ENCODE measurements around the gene RABGAP1L. TPM values are rescaled to one million over a fixed set of nuclear protein-coding genes. Genes with fewer than 3 reads are reported as not detected.
A peak's percentile ranks its signal among the peaks of the same experiment; 100 is the strongest.

Gene RABGAP1L
- total RNA-seq, 2 experiments from 2014 or later, result 20.2 to 22.6 TPM

DNA sequence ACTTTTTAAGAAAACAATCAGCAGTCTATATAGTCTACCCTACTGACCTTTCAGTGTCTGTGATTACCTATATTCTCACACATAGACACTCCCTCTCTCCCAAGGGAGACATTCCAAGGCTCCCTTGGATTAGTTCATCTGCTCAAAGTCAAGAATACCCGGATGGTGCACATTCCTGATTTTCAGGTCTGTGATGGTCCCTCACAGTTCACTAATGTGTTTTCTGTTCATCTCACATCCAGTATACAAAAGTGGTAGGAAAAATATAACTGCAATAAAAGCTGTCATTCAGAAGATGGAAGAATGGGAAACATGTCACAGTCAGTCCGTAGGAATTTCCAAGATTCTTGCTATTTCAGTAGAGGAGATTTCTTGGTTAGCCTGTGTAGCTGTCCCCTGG lies 616.3 kb downstream of the RABGAP1L start:
- Mint-ChIP-seq H3K9me3 (no peaks in the 10 kb centered on the region), H3K27me3 (no peaks in the 10 kb centered on the region), H3K4me1 (peaks cover 10% of the 10 kb centered on the region), H3K36me3 (peaks cover 6% of the 10 kb centered on the region), H3K27ac (no peak overlapping the region), H3K4me3 (no peak overlapping the region)
- no peak for DNase-seq

DNA sequence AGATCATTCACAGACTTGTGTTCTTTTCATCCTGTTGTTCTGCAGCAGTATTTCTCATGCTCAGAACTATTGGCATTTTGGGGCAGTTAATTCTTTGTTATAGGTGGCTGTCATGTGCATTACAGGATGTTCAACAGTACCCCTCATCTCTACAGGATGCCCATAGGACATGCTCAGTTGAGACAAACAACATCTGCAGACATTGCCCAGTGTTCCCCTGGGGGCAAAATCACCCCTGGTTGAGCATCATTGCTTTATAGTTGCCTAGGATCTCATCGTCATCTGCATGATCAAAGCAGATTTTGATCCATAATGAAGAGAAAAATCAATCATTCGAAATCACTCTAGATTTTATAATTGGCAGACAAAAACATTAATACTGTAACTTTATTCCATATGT lies 617.9 kb downstream of the RABGAP1L start:
- Mint-ChIP-seq H3K36me3 (peaks cover 6% of the 10 kb centered on the region), H3K9me3 (no peaks in the 10 kb centered on the region), H3K4me1 (peaks cover 10% of the 10 kb centered on the region), H3K4me3 (no peak overlapping the region), H3K27me3 (no peaks in the 10 kb centered on the region), H3K27ac (no peak overlapping the region)
- DNase-seq, result no peak

DNA sequence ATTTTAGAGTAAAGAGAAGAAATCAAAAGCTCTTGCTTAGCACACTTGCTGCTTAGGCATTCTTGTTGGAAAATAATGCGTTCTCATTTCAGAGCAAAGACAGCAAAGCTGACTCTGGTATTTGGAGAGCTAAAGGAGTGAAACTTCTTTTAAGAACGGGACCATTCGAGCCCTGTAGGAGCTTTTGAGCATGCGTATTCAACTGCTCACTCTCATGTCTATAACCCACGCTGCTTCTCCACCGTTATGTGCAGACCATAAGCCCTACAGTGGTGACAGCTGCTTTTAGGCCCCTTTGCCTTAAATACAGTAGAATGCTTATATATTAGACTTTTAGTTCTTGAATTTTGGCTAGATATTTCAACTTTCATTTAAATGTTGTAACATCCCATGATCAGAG lies 626.2 kb downstream of the RABGAP1L start:
- H3K27me3 Mint-ChIP-seq, result no peaks in the 10 kb centered on the region
- DNase-seq, result no peak
- H3K4me3 Mint-ChIP-seq, result no peak overlapping the region
- no peak overlapping the region for H3K27ac Mint-ChIP-seq
- peaks cover 9% of the 10 kb centered on the region for H3K4me1 Mint-ChIP-seq
- peaks cover 3% of the 10 kb centered on the region for H3K36me3 Mint-ChIP-seq
- no peaks in the 10 kb centered on the region for H3K9me3 Mint-ChIP-seq

DNA sequence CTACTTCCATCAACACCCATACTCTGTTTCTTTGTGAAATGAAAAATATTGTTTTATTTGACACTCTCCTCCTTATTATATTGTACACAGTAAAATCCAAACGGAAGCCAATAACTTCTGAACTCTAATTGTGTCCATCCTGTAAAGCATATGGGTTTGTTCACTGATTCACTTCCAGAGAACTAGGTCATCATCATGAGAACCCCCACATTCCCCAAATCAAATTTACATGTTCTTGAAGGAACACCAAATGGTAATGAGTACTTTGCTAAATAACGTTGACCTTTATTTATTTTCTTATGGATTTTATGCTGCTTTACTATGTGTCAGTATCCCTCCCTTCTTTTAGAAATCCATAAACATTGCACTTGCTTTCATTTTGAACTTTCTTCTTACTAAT lies 627.0 kb downstream of the RABGAP1L start:
- H3K27me3 Mint-ChIP-seq, result no peaks in the 10 kb centered on the region
- H3K36me3 Mint-ChIP-seq, result peaks cover 3% of the 10 kb centered on the region
- DNase-seq, result no peak
- H3K27ac Mint-ChIP-seq, result no peak overlapping the region
- H3K4me1 Mint-ChIP-seq, result peaks cover 9% of the 10 kb centered on the region
- H3K9me3 Mint-ChIP-seq, result no peaks in the 10 kb centered on the region
- no peak overlapping the region for H3K4me3 Mint-ChIP-seq

DNA sequence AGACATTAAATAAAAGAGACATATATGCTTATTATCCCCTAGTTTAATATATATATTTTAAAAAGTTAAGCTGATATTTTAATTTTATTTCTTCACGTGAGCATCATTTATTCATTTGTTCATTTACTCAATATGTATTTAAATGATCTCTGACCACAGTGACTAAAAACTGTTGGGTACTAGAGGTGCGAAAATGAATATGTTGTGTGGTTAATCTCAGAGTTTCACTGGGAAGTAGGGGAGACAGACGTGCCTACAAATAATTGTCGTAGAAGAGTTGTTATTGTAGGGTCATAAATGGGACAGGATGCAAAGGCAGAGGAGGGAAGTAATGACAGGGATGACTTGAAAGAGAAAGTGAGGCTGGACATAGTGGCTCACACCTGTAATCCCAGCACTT lies 627.4 kb downstream of the RABGAP1L start:
- peaks cover 3% of the 10 kb centered on the region for H3K36me3 Mint-ChIP-seq
- H3K4me3 Mint-ChIP-seq, result no peak overlapping the region
- peaks cover 12% of the 10 kb centered on the region for H3K4me1 Mint-ChIP-seq
- H3K27me3 Mint-ChIP-seq, result no peaks in the 10 kb centered on the region
- H3K27ac Mint-ChIP-seq, result no peak overlapping the region
- no peaks in the 10 kb centered on the region for H3K9me3 Mint-ChIP-seq
- DNase-seq, result no peak

DNA sequence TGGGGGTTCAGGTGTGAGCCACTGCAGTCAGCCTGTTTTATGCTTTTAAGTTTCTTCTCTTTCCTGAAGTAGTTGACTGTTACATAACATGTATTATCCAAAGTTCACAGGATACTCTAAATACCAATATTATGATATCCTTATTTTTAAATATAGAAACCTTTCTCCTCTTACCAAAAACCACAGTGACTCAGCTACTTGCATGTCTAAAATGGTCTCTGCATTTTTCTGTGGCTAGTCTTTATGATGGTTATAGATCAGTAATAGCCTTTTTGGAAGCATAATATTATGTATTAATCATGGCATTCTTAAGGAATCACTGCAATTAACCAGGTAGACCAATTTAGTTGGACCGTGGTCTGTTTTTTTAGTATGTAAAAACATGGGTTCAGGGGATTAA lies 629.7 kb downstream of the RABGAP1L start:
- Mint-ChIP-seq H3K9me3 (no peaks in the 10 kb centered on the region), H3K27ac (no peak overlapping the region), H3K4me3 (no peak overlapping the region), H3K36me3 (no peaks in the 10 kb centered on the region), H3K4me1 (peaks cover 17% of the 10 kb centered on the region), H3K27me3 (no peaks in the 10 kb centered on the region)
- no peak for DNase-seq

DNA sequence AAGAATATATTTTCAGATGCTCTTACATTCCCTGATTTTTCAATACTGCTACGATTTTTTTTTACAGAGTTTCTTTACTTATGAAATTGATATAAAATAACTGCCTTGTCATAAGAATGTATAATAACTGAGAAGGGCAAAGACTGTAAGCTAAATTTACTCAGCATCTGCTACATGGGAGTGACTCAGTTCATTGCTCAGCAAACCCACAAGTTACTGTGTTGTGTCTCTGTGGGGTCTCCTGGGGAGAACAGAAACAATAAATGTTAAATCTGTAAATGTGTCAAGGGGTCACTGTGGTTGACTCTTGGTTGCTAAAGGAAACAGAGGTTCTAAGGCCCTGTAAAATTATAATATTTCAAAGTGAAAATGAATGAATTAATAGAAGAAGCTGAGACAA lies 630.1 kb downstream of the RABGAP1L start:
- Mint-ChIP-seq H3K4me3 (no peak overlapping the region), H3K4me1 (peaks cover 17% of the 10 kb centered on the region), H3K36me3 (no peaks in the 10 kb centered on the region), H3K27ac (no peak overlapping the region), H3K27me3 (no peaks in the 10 kb centered on the region), H3K9me3 (no peaks in the 10 kb centered on the region)
- no peak for DNase-seq

DNA sequence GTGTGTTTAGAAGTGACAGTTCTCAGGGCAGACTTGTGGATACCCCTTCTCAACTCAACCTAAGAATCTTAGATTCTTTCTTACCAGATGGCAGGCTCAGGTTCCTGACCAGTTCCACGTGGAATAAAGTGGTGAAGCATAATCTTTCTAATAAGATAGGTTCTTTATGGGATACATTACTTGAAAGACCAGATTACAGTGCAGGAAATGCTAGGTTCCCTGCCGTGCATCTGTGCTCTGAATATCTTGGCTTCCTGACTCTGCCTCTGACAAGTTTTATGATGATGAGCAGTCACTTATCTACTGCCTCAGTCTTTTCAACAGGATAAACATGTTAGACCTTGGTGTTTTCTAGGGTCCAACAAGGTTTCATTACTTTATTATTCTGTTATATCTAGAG lies 632.5 kb downstream of the RABGAP1L start:
- DNase-seq, result no peak
- H3K4me3 Mint-ChIP-seq, result no peak overlapping the region
- H3K27ac Mint-ChIP-seq, result no peak overlapping the region
- H3K9me3 Mint-ChIP-seq, result no peaks in the 10 kb centered on the region
- H3K27me3 Mint-ChIP-seq, result no peaks in the 10 kb centered on the region
- no peaks in the 10 kb centered on the region for H3K36me3 Mint-ChIP-seq
- H3K4me1 Mint-ChIP-seq, result peaks cover 17% of the 10 kb centered on the region

DNA sequence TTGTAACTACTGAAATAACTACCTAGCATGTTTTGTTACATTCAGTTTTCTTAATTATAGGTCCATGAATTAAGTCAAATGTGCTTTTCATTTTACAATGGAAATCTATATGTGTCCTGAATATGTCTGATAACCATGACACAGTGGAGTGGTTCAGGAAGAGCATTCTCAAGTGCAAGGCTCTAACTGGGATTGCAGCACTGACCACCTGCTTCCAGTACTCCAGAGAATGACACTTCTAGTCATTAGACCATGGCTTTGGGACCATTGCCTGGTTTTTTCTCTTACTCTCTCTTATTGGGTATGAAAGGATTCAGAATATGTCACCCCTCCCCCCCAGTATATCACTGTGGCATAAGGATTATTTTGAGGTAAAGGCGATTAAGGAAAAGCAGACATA lies 635.5 kb downstream of the RABGAP1L start:
- Mint-ChIP-seq H3K4me3 (no peak overlapping the region), H3K36me3 (no peaks in the 10 kb centered on the region), H3K4me1 (peaks cover 12% of the 10 kb centered on the region), H3K27me3 (no peaks in the 10 kb centered on the region), H3K27ac (no peak overlapping the region), H3K9me3 (no peaks in the 10 kb centered on the region)
- no peak for DNase-seq

DNA sequence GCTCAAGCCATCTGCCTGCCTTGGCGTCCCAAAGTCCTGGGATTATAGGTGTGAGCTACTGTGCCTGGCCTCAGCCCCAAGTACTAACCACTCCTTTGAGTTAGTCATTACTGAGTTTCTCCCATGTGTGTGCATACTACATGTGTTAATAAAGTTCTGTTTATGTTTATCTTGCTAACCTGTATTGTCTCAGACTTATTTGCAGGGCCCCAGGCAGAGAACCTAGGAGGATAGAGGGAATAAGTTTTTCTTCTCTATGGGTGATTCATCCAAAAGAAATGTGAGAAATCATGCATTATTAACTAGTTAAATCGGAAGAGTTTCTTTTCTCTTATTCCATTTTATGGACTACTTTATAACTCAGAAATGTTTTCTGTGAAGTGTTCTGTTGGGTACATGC lies 636.5 kb downstream of the RABGAP1L start:
- no peak for DNase-seq
- Mint-ChIP-seq H3K9me3 (no peaks in the 10 kb centered on the region), H3K4me3 (no peak overlapping the region), H3K27me3 (no peaks in the 10 kb centered on the region), H3K27ac (no peak overlapping the region), H3K36me3 (no peaks in the 10 kb centered on the region), H3K4me1 (peaks cover 12% of the 10 kb centered on the region)

DNA sequence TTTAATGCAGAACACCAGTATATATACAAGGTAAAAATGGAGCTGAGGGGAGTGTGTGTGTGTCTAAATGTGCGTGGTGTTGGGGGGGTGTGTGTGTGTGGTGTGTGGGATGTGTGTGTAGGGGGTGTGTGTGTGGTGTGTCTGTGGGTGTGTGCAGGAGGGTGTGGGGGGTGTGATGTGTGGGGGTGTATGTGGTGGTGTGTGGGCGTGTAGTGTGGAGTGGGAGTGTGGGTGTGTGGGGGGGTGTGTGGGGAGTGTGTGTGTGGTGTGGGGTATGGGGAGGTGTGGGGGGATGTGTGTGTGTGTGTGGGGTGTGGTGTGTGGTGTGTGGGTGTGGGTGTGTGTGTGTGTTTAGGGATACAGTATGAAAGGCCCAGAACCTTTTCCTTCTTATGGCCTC lies 638.1 kb downstream of the RABGAP1L start:
- Mint-ChIP-seq H3K27ac (no peak overlapping the region), H3K36me3 (no peaks in the 10 kb centered on the region)
- no peak for DNase-seq

DNA sequence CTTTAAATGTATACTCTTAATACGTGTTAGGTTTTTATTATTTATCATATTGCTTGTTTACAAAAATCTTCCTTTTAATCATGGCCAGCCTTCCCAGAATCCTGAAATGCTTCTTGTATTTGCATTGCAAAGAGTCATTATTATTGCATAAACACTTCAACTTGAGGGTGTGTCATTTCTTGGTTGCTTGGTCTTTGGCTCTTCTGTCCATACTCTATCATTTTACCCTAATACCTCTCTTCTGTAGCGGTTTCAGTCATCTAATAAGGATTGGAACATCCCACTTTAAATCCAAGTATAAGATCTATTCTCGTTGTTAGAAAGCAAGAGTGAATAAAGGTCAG lies 639.8 kb downstream of the RABGAP1L start:
- Mint-ChIP-seq H3K4me1 (peaks cover 14% of the 10 kb centered on the region), H3K27ac (no peak overlapping the region), H3K36me3 (no peaks in the 10 kb centered on the region), H3K27me3 (no peaks in the 10 kb centered on the region), H3K9me3 (no peaks in the 10 kb centered on the region), H3K4me3 (no peak overlapping the region)
- no peak for DNase-seq

More for the DNA sequence above, 638.1 kb downstream of the RABGAP1L start:
- H3K9me3 Mint-ChIP-seq, result no peaks in the 10 kb centered on the region
- no peaks in the 10 kb centered on the region for H3K27me3 Mint-ChIP-seq
- H3K4me3 Mint-ChIP-seq, result no peak overlapping the region
- peaks cover 11% of the 10 kb centered on the region for H3K4me1 Mint-ChIP-seq

DNA sequence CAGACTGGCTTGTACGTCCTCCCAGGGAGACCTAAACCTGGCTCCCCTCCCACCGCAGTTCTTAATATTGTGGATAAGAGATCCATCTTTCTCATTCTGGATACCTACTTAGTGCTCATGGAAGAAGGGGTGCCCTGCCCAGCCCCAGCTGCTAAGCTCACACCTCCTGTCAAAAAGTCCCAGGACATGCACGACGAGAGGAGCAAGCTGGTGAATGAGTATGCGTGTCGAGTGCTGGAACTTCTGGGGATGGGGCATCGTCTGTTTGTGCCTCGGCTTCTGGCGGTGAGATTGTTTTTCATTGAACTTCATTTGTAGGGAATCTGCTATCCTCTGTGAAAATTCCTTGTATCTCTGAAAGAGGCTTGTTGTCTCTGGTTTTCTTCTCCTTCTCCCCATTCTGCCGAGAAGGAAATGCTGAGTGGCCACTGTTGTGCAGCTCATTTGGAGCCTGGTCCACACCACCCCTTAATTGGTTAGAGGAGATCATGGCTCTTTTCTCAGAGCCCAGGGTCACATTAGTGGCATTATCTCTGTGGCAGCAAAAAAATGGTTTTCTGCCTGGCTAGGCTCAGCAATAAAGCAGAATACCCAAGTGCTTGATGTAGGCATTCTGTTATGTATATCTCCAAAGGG lies 641.0 kb downstream of the RABGAP1L start:
- H3K36me3 Mint-ChIP-seq, result no peaks in the 10 kb centered on the region
- H3K27ac Mint-ChIP-seq, result no peak overlapping the region
- no peak overlapping the region for H3K4me3 Mint-ChIP-seq
- no peak for DNase-seq
- H3K9me3 Mint-ChIP-seq, result no peaks in the 10 kb centered on the region
- peaks cover 14% of the 10 kb centered on the region for H3K4me1 Mint-ChIP-seq
- no peaks in the 10 kb centered on the region for H3K27me3 Mint-ChIP-seq

DNA sequence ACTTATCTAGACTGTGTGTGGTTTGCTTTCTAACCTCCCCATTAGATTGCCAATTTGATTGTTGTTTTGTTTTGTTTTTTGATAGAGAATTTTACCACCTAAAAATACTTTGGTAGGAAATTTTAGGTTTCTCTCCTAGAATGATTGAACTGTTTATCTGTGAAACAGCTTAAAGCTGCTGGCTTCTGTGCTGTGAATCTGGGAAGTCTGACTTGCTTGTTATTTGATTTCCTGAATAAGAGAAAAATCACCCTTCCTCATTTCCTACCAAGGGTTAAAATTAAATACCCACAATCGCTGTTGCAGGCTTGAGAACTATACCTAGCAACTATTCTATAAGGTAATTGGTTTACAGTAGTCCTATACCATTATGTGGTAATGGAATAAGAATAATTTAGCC lies 641.6 kb downstream of the RABGAP1L start:
- H3K27me3 Mint-ChIP-seq, result no peaks in the 10 kb centered on the region
- H3K4me1 Mint-ChIP-seq, result peaks cover 14% of the 10 kb centered on the region
- no peaks in the 10 kb centered on the region for H3K9me3 Mint-ChIP-seq
- no peak for DNase-seq
- no peak overlapping the region for H3K27ac Mint-ChIP-seq
- H3K4me3 Mint-ChIP-seq, result no peak overlapping the region
- no peaks in the 10 kb centered on the region for H3K36me3 Mint-ChIP-seq

DNA sequence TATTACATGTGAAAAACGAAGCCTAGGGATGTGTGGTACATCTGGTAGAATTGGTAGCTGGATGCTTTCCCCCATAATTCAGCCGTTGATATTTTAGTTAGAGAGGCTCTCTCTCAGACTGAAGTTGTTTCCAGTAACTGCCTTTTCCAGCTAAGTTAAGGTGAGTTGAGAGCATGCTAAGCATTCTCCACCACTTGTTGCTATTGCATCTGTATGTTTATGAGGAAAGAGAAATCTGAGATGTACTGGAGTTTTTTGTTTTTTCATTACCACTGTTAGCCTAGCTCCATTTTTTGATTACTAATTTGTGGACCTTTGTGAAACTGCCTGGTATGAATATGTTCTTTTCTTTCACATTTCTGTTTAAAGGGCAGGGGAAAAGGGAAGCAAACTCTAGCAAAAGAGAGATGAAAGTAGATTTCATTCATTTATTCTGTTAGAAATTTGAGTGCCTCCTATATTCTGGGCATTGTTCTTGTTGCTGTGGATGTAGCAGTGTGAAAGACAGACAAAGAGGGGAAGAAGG lies 650.5 kb downstream of the RABGAP1L start:
- Mint-ChIP-seq H3K36me3 (peaks cover 12% of the 10 kb centered on the region), H3K4me1 (peaks cover 9% of the 10 kb centered on the region), H3K9me3 (no peaks in the 10 kb centered on the region), H3K27me3 (no peaks in the 10 kb centered on the region), H3K27ac (peak overlapping the region; percentile 36), H3K4me3 (no peak overlapping the region)
- no peak for DNase-seq

DNA sequence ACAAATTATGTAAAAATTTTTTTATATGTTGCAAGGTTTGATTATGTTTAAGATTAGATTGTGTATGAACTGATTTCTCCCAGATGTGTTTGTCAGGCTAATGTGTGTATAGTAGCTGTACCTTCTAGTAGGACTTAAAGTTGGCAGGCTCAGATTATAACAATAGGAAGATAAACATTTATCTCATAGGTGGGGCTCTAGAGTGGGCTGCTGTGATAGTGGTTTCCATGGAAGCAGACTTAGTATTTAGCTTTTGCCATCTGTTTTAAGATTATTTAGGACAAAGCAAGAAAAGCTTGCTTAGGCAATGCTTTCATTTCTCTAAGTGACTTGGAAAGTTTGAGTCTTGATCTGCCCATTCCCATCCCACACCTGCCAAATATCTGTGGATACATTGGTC lies 652.7 kb downstream of the RABGAP1L start:
- DNase-seq, result no peak
- H3K27ac Mint-ChIP-seq, result no peak overlapping the region
- no peaks in the 10 kb centered on the region for H3K9me3 Mint-ChIP-seq
- peaks cover 14% of the 10 kb centered on the region for H3K36me3 Mint-ChIP-seq
- no peaks in the 10 kb centered on the region for H3K27me3 Mint-ChIP-seq
- peaks cover 15% of the 10 kb centered on the region for H3K4me1 Mint-ChIP-seq
- H3K4me3 Mint-ChIP-seq, result no peak overlapping the region

Measured in activated naive CD8-positive, alpha-beta T cell treated with anti-CD3 and anti-CD28 coated beads for 36 hours (primary cell).